GM19324 (cell line): ENCODE measurements around the gene CBFB.
"Not testable (repeated sequence)": the region's sequence is repeated elsewhere in the genome, so short reads cannot be mapped to it uniquely, and the experiment has no call there.

ENCODE experiments used
- ATAC-seq: cut with Tn5 transposase; IDR thresholded peaks from one replicate; pipeline ENCODE4 v1.9.1; 2021; ENCODE audit warnings: mild to moderate bottlenecking, moderate library complexity; ENCODE audit not compliant: unreplicated experiment, low FRiP score

The CBFB gene

DNA sequence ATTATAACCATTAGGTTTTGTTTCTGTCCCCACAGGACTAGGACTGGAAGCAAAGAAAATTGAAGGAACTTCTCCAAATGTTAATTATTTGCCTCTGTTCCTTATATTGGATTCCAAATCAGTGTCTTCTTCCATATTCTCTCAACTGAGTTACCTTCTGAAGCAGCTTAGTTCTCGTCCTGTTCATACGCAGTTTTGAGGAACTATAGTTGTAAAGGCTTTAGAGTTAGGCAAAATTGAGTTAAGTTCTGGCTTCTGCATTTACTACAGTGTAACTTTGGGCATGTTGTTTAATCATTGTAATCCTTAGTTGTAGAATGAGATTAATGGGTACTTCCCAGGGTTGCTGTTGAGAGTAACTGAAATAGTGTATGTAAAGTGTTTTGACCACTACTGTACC, 11.2 kb downstream of the CBFB start:
- no peak for ATAC-seq

GRCh38 chr16:67040906-67041305, 12.0 kb downstream of the CBFB start:
- ATAC-seq = no peak

- not testable (repeated sequence) for ATAC-seq
Observed at GRCh38 chr16:67041520-67041919, 12.6 kb downstream of the CBFB start.

GRCh38 chr16:67043420-67043819, 14.5 kb downstream of the CBFB start:
- ATAC-seq = no peak

DNA sequence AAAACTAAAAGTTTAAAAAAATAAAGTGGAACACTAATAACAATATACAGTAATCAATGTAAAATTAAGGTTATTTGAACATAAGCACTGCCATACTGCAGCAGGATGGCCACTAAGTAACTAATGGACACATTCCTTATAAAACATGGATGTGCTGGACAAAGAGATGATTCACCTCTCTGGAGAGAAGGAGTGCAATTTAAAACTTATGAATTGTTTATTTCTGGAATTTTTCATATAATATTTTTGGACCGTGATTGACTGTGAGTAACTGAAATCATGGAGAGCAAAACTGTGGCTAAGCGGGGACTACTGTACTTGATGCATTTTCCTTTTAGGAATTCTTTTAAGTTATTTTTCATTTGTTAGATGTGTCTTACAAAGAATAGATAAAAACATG, 21.8 kb downstream of the CBFB start:
- no peak for ATAC-seq

- no peak for ATAC-seq
Observed at GRCh38 chr16:67052399-67052798, 23.4 kb downstream of the CBFB start.

DNA sequence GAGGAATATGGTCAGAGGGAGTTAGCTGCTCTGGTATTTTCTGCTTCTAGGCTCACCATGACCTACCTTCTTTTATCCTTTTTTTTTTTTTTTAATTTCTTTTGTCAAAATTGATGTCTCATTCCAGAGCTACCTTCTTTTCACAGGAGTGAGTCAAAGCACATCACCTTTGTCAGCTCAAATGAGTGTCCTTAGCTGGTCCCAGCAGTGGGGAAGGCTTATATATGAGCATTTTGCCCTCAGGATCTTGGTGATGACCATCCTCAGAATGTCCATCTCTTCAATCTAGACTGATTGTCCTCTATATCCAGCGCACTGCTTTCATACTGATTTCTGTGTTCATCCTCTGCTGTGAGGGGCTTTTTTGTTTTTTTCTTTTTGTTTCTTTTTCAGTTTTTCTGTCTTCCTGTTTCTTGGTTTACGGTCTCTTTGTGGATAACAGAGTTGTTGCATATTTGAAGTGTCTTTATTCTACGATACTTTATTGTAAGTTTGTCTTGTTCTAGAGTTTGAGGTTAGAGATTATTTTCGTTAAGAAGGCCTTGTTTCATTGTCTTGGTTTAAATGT, 24.9 kb downstream of the CBFB start:
- no peak for ATAC-seq

GRCh38 chr16:67054901-67055300, 26.0 kb downstream of the CBFB start:
- ATAC-seq = no peak

DNA sequence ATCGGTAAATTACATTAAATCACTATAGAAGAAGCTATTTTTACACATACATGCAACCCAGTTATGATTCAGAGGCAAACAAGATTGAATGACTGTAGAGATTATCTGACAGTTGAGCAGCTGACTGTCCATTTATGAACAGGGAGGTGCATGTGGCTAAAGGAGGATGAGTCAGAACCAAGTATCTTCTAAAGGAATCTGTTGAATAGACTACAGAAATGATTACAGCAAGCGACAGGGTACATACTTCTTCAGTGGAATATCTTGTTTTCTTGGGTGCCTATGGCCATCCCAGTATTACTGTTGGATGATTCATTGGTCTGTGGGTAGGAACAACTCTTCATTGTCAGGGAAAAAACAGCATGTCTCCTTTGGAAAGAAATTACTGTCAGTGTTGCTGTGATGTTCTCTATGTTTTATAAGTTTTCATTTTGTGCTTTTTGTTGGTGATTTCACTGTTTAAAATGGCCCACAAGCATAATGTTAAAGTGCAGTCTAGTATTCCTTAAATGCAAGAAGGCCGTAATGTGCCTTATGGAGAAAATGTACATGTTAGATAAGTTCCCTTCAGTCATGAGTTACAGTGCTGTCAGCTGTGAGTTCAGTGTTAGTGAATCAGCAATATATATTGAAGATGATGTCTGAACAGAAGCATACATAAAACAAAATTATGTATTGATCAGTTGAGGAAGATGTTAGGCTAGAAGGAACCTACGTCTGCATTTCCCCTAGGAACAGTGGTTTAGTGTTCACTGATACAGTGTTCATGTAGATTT, 27.0 kb downstream of the CBFB start:
- no peak for ATAC-seq

DNA sequence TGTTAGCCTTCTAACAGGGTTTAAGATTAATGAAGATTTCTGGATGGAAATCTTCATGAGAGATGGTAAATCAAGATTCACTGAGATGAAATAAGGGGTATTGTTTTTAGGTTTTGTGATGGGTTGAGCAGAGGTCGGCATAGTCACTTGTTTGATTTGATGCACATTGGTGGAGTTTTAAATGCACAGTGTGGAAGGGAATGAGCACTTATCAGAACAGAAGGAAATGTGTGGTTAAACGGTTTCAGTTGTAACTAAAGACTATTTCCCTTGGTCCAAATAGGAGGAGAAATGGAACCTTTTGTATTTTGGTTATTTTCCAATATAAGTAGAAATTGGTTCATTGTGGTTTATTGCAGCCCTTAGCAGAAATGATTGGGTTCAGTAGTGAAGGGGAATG, 34.1 kb downstream of the CBFB start:
- ATAC-seq = no peak

- ATAC-seq = no peak
Observed at GRCh38 chr16:67068212-67068753, 39.3 kb downstream of the CBFB start.

DNA sequence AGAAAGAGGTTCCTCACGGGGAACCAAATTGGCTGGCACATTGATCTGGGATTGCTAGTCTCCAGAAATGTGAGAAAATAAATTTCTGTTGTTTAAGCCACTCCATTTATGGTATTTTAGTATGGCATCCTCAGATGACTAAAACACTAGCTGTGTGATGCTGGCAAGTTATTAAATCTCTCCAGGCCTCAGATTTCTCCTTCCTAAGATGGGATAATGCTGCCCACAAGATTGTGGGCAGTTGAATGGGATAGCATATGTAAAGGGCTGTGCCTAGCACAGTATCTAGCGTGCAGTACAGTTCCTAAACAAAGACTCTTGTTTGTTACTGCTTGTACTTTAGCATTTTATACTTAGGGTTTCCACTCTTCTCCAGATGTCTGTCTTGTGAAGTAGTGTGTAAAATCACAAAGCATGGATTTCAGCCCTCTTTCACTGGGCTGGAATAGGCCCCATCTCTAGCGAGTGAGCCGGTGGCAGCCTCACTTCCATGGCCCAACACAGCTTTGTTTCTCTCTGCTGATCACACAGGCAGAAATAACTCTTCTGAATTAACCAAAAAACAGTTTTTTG, 42.6 kb downstream of the CBFB start:
- ATAC-seq = no peak

DNA sequence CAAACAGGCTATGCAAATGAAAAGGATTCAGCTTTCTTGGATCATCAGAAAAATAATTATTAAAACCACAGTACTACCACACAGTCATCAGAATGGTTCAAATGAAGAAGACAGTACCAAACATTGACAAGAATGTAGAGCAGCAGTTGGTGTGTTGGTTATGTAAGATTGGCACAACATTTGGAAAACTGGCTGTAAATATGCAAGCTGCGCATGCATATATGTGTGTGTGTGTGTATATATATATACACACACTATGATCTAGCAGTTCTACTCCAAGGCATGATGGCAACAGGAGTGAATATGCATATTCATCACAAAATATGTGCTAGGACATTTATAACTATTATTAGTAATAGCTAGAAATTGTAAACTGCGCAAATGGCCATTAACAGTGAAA, 46.4 kb downstream of the CBFB start:
- ATAC-seq = no peak

DNA sequence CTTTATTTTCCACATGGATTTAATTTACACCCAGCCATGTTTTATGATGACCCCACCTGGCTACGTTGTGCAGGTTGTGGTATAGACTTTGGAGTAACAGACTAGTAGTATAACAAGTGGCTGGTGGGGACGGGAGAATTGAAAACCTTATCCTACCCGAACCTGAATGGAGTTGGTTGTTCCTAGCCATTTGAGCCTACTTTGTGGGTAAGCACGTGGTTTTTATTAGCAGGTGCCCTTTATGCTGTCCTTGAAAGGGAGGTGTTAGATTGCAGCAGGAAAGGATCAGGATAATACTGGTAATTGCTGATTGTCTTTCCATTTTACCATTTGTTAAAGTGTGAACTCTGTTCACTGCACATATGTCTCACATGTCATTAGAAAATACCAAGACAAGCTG, 48.9 kb downstream of the CBFB start:
- no peak for ATAC-seq

GRCh38 chr16:67082100-67082499, 53.2 kb downstream of the CBFB start:
- no peak for ATAC-seq

- no peak for ATAC-seq
Observed at GRCh38 chr16:67082891-67083290, 53.9 kb downstream of the CBFB start.

DNA sequence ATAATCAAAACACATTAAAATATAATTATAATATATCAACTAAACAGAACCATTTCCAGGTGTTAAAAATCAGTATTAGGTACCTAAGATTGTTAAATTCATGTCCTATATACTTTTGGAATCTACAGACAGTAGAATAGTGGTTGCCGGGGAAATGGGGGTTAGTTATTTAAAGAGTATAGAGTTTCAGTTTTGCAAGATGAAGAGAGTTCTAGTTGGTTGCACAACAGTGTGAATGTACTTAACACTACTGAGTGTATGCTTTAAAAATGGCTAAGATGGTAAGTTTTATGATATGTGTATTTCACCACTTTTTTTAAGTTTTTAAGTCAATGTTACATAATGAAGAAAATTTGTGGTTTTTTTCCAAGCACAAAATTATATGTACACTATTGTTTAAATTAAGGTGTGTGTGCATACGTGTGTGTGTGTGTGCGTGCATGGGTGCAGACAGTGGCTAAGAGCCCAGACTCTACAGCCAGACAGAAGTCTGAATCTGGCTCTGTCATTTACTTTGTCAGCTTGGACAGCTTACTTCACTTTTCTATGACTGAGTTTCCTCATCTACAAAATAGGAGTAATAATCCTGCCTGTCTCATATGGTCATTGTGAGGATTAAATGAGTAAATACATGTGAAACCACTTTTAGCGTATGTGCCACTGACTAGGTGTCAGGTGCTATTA, 55.5 kb downstream of the CBFB start:
- no peak for ATAC-seq

DNA sequence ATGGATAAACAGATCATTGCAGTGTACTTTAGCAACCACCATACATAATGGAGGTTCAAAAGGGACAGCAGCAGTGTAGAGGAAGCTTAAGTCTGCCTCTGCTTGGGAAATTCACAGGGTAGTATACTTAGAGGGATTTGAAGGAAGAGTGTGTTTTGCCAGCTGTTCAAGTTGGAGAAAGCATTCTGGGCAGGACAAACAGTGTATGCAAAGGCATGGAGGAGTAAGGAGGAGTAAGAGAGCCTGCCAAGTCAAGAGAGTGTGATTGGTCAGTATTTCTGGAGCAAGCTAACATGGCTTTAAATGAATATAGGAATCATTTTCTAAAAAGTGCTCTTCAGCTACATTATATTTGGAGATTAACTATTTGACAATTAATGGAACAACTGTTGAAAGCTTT, 57.9 kb downstream of the CBFB start:
- ATAC-seq = no peak

- ATAC-seq = no peak
Observed at GRCh38 chr16:67087291-67087690, 58.3 kb downstream of the CBFB start.

DNA sequence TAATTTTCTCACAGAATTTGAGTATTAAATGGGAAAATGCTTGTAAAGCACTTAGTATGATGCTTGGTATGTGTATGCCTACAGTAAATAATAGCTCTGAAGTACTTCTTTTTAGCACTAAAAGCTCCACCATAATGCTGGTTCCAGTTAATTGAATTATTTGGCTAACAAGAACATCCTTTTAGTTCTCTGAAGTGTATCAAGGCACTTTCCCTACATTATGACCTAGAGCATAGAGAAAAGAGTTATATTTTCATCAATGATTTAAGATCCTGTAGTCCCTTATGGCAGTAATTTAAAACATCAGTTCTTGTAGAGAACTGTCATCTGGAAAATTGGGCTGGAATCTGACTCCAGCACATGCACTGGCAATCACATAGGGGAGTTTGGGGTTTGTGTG, 58.9 kb downstream of the CBFB start:
- no peak for ATAC-seq

DNA sequence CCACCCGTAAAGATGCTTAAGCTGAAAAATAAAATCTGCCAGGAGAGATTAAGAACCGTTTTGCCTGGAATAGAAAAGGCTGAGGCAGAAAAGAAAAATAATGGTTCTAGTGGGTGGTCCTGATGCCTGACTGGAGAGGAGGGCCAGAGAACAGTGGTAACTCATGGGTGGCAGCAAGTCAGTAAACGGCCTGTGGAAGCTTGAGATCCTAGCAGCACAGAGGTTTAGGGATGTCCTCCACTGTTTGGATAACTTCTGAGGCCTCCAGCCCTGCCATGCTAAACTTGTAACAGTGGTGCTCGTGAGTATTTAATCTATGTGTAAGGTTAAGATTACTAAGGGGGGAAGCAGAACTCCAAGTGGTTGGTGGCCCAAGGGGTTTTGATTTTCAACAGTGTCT, 59.6 kb downstream of the CBFB start:
- no peak for ATAC-seq
